Liver (tissue), 9 donors: ENCODE data around the gene PRPH. TPM values are rescaled to one million over a fixed set of nuclear protein-coding genes. Genes with fewer than 3 reads are reported as not detected.
"Not testable (repeated sequence)": the region's sequence is repeated elsewhere in the genome, so short reads cannot be mapped to it uniquely, and the experiment has no call there.

ENCODE experiments used
- DNase-seq: peaks from one replicate; pipeline ENCODE4 v3.0.0-alpha.2; 2017; ENCODE audit warnings: low spot score
- H3K27ac ChIP-seq, 2 donors: one replicate each; pipeline ENCODE4 v1.7.0; 2013; ENCODE audit warnings: inconsistent platforms in 2 of 2, low read length in 2 of 2, control low read depth in 1 of 2, low read depth in 1 of 2, mild to moderate bottlenecking in 1 of 2
- H3K27me3 ChIP-seq, 4 donors: one replicate each; pipeline versions ENCODE4 v1.6.1 to v1.7.0; 2013; ENCODE audit warnings: low read length in 3 of 4, inconsistent platforms in 1 of 4, mild to moderate bottlenecking in 1 of 4, moderate library complexity in 1 of 4; ENCODE audit not compliant: control insufficient read depth in 4 of 4, insufficient read depth in 4 of 4
- H3K36me3 ChIP-seq, 4 donors: one replicate each; pipeline versions ENCODE4 v1.6.1 to v1.7.0; 2013; ENCODE audit warnings: low read length in 3 of 4, mild to moderate bottlenecking in 3 of 4, low read depth in 1 of 4, moderate library complexity in 1 of 4; ENCODE audit not compliant: control insufficient read depth in 4 of 4, insufficient read depth in 3 of 4
- H3K4me1 ChIP-seq, 4 donors: one replicate each; pipeline versions ENCODE4 v1.6.1 to v1.7.0; 2013; ENCODE audit warnings: low read length in 3 of 4, mild to moderate bottlenecking in 3 of 4, moderate library complexity in 1 of 4; ENCODE audit not compliant: control insufficient read depth in 4 of 4, insufficient read depth in 4 of 4
- H3K4me3 ChIP-seq, 3 donors: one replicate each; pipeline versions ENCODE4 v1.6.1 to v1.7.0; 2013; ENCODE audit warnings: low read length in 3 of 3, control low read depth in 1 of 3, low read depth in 1 of 3, mild to moderate bottlenecking in 1 of 3
- H3K9ac ChIP-seq, 2 donors: one replicate each; pipeline ENCODE4 v1.7.0; 2013; ENCODE audit warnings: low read length in 2 of 2, mild to moderate bottlenecking in 2 of 2, moderate library complexity in 2 of 2, control low read depth in 1 of 2, low read depth in 1 of 2
- H3K9me3 ChIP-seq, 4 donors: one replicate each; pipeline versions ENCODE4 v1.6.1 to v1.7.0; 2013; ENCODE audit warnings: low read length in 3 of 4; ENCODE audit not compliant: control insufficient read depth in 4 of 4
- ATF3 ChIP-seq: IDR thresholded peaks from 2 replicates; pipeline ENCODE4 v1.6.1; 2016; ENCODE audit warnings: antibody characterized with exemption
- EGR1 ChIP-seq, 2 donors: IDR thresholded peaks; 2 replicates each; pipeline ENCODE4 v1.6.1; 2016 to 2018; ENCODE audit warnings: antibody characterized with exemption in 2 of 2, low read depth in 2 of 2
- FOXA1 ChIP-seq: IDR thresholded peaks from 2 replicates; pipeline ENCODE4 v1.6.1; 2016; ENCODE audit warnings: antibody characterized with exemption
- HNF4G ChIP-seq: IDR thresholded peaks from 2 replicates; pipeline ENCODE4 v1.6.1; 2016; ENCODE audit warnings: antibody characterized with exemption
- JUND ChIP-seq, 2 donors: IDR thresholded peaks; 2 replicates each; pipeline ENCODE4 v1.6.1; 2016; ENCODE audit warnings: antibody characterized with exemption in 2 of 2
- MAX ChIP-seq: IDR thresholded peaks from 2 replicates; pipeline ENCODE4 v1.6.1; 2016; ENCODE audit warnings: antibody characterized with exemption
- NR2F2 ChIP-seq: IDR thresholded peaks from 2 replicates; pipeline ENCODE4 v1.6.1; 2016; ENCODE audit warnings: antibody characterized with exemption
- RAD21 ChIP-seq, 2 donors: IDR thresholded peaks; 2 replicates each; pipeline ENCODE4 v1.6.1; 2016; ENCODE audit warnings: antibody characterized with exemption in 2 of 2, mild to moderate bottlenecking in 2 of 2
- RXRA ChIP-seq, 2 donors: IDR thresholded peaks; 2 replicates each; pipeline ENCODE4 v1.6.1; 2017 to 2018; ENCODE audit warnings: antibody characterized with exemption in 2 of 2, mild to moderate bottlenecking in 1 of 2
- SP1 ChIP-seq: IDR thresholded peaks from 2 replicates; pipeline ENCODE4 v1.6.1; 2018; ENCODE audit warnings: antibody characterized with exemption, mild to moderate bottlenecking
- ZBTB33 ChIP-seq: IDR thresholded peaks from 2 replicates; pipeline ENCODE4 v1.6.1; 2016; ENCODE audit warnings: antibody characterized with exemption
- WGBS: extraction: QIAGEN DNeasy Blood & Tissue Kit; methylation state at CpG from one replicate; pipeline ENCODE4 v1.1.7; 2013; 5-methylcytosine and 5-hydroxymethylcytosine counted together
- polyA plus RNA-seq, 2 donors: library from polyadenylated mRNA; stranded (reverse) in 1 of 2; unstranded in 1 of 2; fragments of 200-250 nt in 1 of 2; fragments of >200 nt in 1 of 2; fragmentation: Nextera tagmentation in 1 of 2; extraction: Ambion mirVana in 1 of 2; gene quantifications; one replicate each; pipeline versions ENCODE4 v1.2.1 to v1.2.3, GENCODE V29; 2013 to 2015
- total RNA-seq, 2 donors: library from RNA; depleted of rRNA; stranded (reverse); fragments of >200 nt; gene quantifications; one replicate each; pipeline ENCODE4 v1.2.3, GENCODE V29; 2014
- TF ChIP-seq, protein P1 (sequence below): fragments of 150-350 bp; IDR thresholded peaks from 2 replicates; pipeline ENCODE4 v1.5.1; 2017; ENCODE audit warnings: improper control_type of control experiment, low read depth, low read length; ENCODE audit not compliant: missing input control
- donor health status: healthy.
- donor health status: healthy.
- donor health status: healthy.
- donor health status: healthy.
- donor health status: healthy.

Gene PRPH
- total and polyA plus RNA-seq, 4 donors = 0.05 TPM; not detected in 3

- peaks cover 0 to 13% (median 4%) of the 10 kb centered on the region in 4 donors for H3K27me3 ChIP-seq
- DNase-seq, H3K36me3 ChIP-seq, H3K9ac ChIP-seq, H3K9me3 ChIP-seq, H3K27ac ChIP-seq, H3K4me3 ChIP-seq: not testable (repeated sequence)
- H3K4me1 ChIP-seq = peaks cover 0 to 14% (median 9%) of the 10 kb centered on the region in 4 donors
- 44% methylated on average over 21 of the region's 21 CpGs for WGBS
Measured at GRCh38 chr12:49333778-49334177, 38.8 kb downstream of the PRPH start.

- Histone ChIP-seq H3K9me3 (no peaks in the 10 kb centered on the region), H3K27ac (no peak overlapping the region), H3K27me3 (peaks cover 0 to 13% (median 4%) of the 10 kb centered on the region in 4 donors), H3K36me3 (no peaks in the 10 kb centered on the region), H3K9ac (no peak overlapping the region), H3K4me3 (no peak overlapping the region), H3K4me1 (peaks cover 0 to 14% (median 9%) of the 10 kb centered on the region in 4 donors)
- no peak for DNase-seq
- WGBS = 39% methylated on average over 19 of the region's 19 CpGs
- TF ChIP-seq FOXA1 = no peak
Measured at GRCh38 chr12:49334226-49334625, 39.3 kb downstream of the PRPH start.

GRCh38 chr12:49334681-49335080 lies 39.7 kb downstream of the PRPH start:
- Histone ChIP-seq H3K27me3 (peaks cover 0 to 13% (median 4%) of the 10 kb centered on the region in 4 donors), H3K36me3 (no peaks in the 10 kb centered on the region), H3K27ac (no peak overlapping the region), H3K4me1 (peaks cover 0 to 14% (median 9%) of the 10 kb centered on the region in 4 donors), H3K4me3 (no peak overlapping the region), H3K9me3 (no peaks in the 10 kb centered on the region), H3K9ac (no peak overlapping the region)
- WGBS = 63% methylated on average over 12 of the region's 12 CpGs
- no peak for DNase-seq
- TF ChIP-seq, protein P1, sequence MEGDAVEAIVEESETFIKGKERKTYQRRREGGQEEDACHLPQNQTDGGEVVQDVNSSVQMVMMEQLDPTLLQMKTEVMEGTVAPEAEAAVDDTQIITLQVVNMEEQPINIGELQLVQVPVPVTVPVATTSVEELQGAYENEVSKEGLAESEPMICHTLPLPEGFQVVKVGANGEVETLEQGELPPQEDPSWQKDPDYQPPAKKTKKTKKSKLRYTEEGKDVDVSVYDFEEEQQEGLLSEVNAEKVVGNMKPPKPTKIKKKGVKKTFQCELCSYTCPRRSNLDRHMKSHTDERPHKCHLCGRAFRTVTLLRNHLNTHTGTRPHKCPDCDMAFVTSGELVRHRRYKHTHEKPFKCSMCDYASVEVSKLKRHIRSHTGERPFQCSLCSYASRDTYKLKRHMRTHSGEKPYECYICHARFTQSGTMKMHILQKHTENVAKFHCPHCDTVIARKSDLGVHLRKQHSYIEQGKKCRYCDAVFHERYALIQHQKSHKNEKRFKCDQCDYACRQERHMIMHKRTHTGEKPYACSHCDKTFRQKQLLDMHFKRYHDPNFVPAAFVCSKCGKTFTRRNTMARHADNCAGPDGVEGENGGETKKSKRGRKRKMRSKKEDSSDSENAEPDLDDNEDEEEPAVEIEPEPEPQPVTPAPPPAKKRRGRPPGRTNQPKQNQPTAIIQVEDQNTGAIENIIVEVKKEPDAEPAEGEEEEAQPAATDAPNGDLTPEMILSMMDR = no peak
- TF ChIP-seq FOXA1 = no peak
- no peak for TF ChIP-seq RAD21 (IDR thresholded peaks at IDR 0.05)
- no peak for TF ChIP-seq EGR1 (IDR thresholded peaks at IDR 0.05; ENCODE audit: low read depth in 2 of 2)
- TF ChIP-seq NR2F2 = no peak
- TF ChIP-seq ATF3 = no peak
- no peak for TF ChIP-seq SP1
- no peak for TF ChIP-seq ZBTB33
- no peak for TF ChIP-seq HNF4G
- no peak for TF ChIP-seq RXRA (IDR thresholded peaks at IDR 0.05)
- no peak for TF ChIP-seq MAX
- TF ChIP-seq JUND (IDR thresholded peaks at IDR 0.05) = no peak
